ENCODE data around the gene ALDH2. TPM values are rescaled to one million over a fixed set of nuclear protein-coding genes. Genes with fewer than 3 reads are reported as not detected.

ALDH2 gene
- total and polyA plus RNA-seq, 9 of the 15 experiments (the other 6 are each of a cell fraction or from before 2014, with no cell fraction given): 1.9 to 22.5 (median 12.2) TPM

DNA sequence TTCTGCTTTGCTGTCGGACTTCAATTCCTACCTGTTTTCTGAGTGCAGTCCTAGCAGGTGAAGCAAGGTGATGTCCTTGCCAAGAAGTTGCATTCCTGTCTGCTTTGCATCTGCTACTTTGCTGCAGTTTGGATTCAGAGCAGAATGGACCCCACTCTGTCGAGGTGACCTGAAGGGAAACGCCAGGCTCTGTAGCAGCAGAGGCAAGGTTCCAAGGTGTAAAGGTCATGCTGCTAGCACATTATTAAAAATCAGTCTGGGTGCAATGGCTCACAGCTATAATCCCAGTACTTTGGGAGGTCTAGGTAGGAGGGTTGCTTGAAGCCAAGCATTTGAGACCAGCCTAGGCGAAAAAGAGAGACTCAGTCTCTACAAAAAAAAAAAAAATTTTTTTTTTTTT, 17.3 kb upstream of the ALDH2 start:
- POLR2A ChIA-PET: interaction anchor here (1.0 kb wide), 1 partner anchor 9 kb away, joined by 3 read pairs; no protein-coding TSS in a partner anchor
- H3K27ac ChIP-seq (ENCODE audit: extremely low read depth, low read depth, low read length): no peak overlapping the region
- CTCF ChIA-PET (ENCODE audit: low intra/inter-chr PET ratio): no interaction called here
- intact Hi-C loops (cut with micrococcal nuclease) (no loop called here), in situ Hi-C loops (cut with MboI) (no loop called here)
- no peaks in the 10 kb centered on the region for H4K20me1 ChIP-seq (replicated peaks; ENCODE audit: control insufficient read depth, insufficient read depth, low read length)
- no TSS peak for BruUV-seq (replicated peaks)
- TF ChIP-seq HNRNPL (IDR thresholded peaks at IDR 0.05; ENCODE audit: low read depth, low read length) (no peak), FOXP1 (CRISPR knock-in tag; IDR thresholded peaks at IDR 0.05) (no peak), ZC3H4 (CRISPR knock-in tag; IDR thresholded peaks at IDR 0.05; ENCODE audit: borderline replicate concordance) (no peak), ZNF23 (CRISPR knock-in tag; IDR thresholded peaks at IDR 0.05) (no peak), ZSCAN32 (CRISPR knock-in tag; IDR thresholded peaks at IDR 0.05) (no peak), CEBPB (tag; IDR thresholded peaks at IDR 0.05) (no peak), ZKSCAN8 (CRISPR knock-in tag; IDR thresholded peaks at IDR 0.05) (no peak), FUS (optimal IDR thresholded peaks at IDR 0.05; ENCODE audit: low read depth, low read length) (no peak), DDX20 (tag; IDR thresholded peaks at IDR 0.05; ENCODE audit: low read depth) (no peak), RFX5 (IDR thresholded peaks at IDR 0.05; ENCODE audit: low read depth, low read length) (no peak), MED1 (CRISPR knock-in tag; IDR thresholded peaks at IDR 0.05; ENCODE audit: borderline replicate concordance) (no peak), POLR2G (IDR thresholded peaks at IDR 0.05; ENCODE audit: low read depth, low read length) (no peak), NR4A1 (CRISPR knock-in tag; IDR thresholded peaks at IDR 0.05) (no peak), NR4A1 (tag; IDR thresholded peaks at IDR 0.05) (no peak)
- TF ChIP-seq, protein P1, sequence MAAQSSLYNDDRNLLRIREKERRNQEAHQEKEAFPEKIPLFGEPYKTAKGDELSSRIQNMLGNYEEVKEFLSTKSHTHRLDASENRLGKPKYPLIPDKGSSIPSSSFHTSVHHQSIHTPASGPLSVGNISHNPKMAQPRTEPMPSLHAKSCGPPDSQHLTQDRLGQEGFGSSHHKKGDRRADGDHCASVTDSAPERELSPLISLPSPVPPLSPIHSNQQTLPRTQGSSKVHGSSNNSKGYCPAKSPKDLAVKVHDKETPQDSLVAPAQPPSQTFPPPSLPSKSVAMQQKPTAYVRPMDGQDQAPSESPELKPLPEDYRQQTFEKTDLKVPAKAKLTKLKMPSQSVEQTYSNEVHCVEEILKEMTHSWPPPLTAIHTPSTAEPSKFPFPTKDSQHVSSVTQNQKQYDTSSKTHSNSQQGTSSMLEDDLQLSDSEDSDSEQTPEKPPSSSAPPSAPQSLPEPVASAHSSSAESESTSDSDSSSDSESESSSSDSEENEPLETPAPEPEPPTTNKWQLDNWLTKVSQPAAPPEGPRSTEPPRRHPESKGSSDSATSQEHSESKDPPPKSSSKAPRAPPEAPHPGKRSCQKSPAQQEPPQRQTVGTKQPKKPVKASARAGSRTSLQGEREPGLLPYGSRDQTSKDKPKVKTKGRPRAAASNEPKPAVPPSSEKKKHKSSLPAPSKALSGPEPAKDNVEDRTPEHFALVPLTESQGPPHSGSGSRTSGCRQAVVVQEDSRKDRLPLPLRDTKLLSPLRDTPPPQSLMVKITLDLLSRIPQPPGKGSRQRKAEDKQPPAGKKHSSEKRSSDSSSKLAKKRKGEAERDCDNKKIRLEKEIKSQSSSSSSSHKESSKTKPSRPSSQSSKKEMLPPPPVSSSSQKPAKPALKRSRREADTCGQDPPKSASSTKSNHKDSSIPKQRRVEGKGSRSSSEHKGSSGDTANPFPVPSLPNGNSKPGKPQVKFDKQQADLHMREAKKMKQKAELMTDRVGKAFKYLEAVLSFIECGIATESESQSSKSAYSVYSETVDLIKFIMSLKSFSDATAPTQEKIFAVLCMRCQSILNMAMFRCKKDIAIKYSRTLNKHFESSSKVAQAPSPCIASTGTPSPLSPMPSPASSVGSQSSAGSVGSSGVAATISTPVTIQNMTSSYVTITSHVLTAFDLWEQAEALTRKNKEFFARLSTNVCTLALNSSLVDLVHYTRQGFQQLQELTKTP (IDR thresholded peaks at IDR 0.05; ENCODE audit: low read depth in 1 of 2, partially characterized antibody in 2 of 2): no peak
- WGBS (ENCODE audit: insufficient coverage, low coverage, missing lambda C conversion rate): 74% methylated on average over 4 of the region's 4 CpGs
- no peaks in the 10 kb centered on the region for H3K27me3 ChIP-seq (ENCODE audit: control insufficient read depth in 2 of 2, insufficient read depth in 2 of 2, low read length in 2 of 2)
- no peak for DNase-seq (ENCODE audit: extremely low read depth in 1 of 4, low spot score in 3 of 4)
- peak overlapping the region in 1 of 2 experiments; percentile 77; a peak in 1 of 4 replicates for H3K9ac ChIP-seq (ENCODE audit: insufficient read depth in 1 of 2, low read depth in 2 of 2, low read length in 2 of 2)
- H3K9me1 ChIP-seq (ENCODE audit: control insufficient read depth, insufficient read depth, low read length): no peaks in the 10 kb centered on the region
- no peaks in the 10 kb centered on the region for H3K9me3 ChIP-seq (replicated peaks; ENCODE audit: control insufficient read depth, insufficient read depth, low read depth, low read length)
- peaks cover 4 to 17% of the 10 kb centered on the region in 2 experiments; a peak in 4 of 5 replicates for H3K4me1 ChIP-seq (replicated peaks in 1 of 2; ENCODE audit: control insufficient read depth in 2 of 2, insufficient read depth in 2 of 2, low read length in 2 of 2)
- FAIRE-seq: no peak
- H3K36me3 ChIP-seq (ENCODE audit: control insufficient read depth, insufficient read depth, low read length): peaks cover 26% of the 10 kb centered on the region; the same call in 2 of the 3 replicates
- no peaks in the 10 kb centered on the region for H3K79me2 ChIP-seq (ENCODE audit: control insufficient read depth, insufficient read depth, low read length)
- ATAC-seq: no peak
- H3K4me2 ChIP-seq (ENCODE audit: insufficient read depth, low read length): no peak overlapping the region
- H2AFZ ChIP-seq (ENCODE audit: low read depth, low read length): no peak overlapping the region
- no peak overlapping the region for H3K4me3 ChIP-seq

All from K562 (cell line).